Measurements from ENCODE around the gene SYNGR4. TPM values are rescaled to one million over a fixed set of nuclear protein-coding genes. Genes with fewer than 3 reads are reported as not detected.
A peak's percentile ranks its signal among the peaks of the same experiment; 100 is the strongest.

The SYNGR4 gene
- total RNA-seq, 1 experiment from 2014 or later = not detected

DNA sequence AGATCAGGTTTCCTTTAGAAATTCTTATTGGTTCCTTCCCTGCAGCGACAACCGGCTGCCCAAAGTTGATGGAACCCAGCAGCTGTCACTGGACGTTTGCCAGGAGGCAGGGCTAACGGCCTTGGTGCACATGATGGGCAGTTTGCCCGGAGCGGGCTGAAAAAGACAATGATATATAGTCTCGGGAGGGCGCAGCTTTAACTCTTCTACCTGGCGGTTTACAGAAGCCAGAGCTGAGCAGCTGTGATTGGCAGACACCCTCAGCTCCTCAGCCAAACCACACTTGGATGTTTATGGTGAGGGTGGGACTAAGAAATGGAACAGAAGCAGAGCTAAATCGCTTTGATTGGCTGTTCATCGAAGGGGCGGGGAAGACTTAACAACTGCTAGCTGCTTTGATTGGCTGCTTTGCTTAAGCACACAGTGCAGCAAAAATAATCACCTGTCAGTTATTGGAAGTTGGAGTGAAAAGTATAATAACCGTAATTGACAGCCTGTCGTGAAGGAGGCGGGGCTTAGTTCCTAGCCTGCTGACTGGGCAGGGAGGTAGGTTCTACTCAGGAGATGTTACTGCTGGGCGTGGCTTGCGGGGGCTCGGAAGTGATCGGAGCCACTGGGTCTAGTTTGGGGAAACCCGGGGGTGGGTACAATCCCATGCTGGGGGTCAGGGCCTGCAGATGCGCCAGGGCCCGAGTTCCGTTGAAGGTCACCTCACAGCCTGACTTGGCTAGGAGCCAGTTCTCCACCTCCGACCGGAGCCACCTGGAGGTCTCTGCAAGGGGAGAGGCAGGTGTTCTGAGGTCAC lies 31.3 kb upstream of the SYNGR4 start:
- ATAC-seq (peak; percentile 71), DNase-seq (ENCODE audit: low spot score) (peak; percentile 73)
- Mint-ChIP-seq H3K4me1 (peaks cover 30% of the 10 kb centered on the region), H3K27me3 (ENCODE audit: low read depth) (peaks cover 11% of the 10 kb centered on the region), H3K4me3 (peak overlapping the region; percentile 84), H3K9me3 (peaks cover 7% of the 10 kb centered on the region), H3K36me3 (no peaks in the 10 kb centered on the region), H3K27ac (peak overlapping the region; percentile 97)
- CTCF ChIA-PET = interaction anchor here (0.5 to 10.2 kb wide), 31 partner anchors 12 to 294 kb away, joined by 3 to 404 read pairs (median 6); partner anchors contain the start of genes EMP3, GRIN2D, GRWD1 and KDELR1
- POLR2A ChIA-PET = interaction anchor here (0.8 to 2.5 kb wide), 5 partner anchors 8 to 58 kb away, joined by 3 to 16 read pairs (median 6); partner anchors contain the start of genes EMP3, KDELR1, SYNGR4 and TMEM143
- TF ChIP-seq CBFB (CRISPR knock-in tag; IDR thresholded peaks at IDR 0.05; ENCODE audit: low read depth) = no peak
- TF ChIP-seq, protein P1, sequence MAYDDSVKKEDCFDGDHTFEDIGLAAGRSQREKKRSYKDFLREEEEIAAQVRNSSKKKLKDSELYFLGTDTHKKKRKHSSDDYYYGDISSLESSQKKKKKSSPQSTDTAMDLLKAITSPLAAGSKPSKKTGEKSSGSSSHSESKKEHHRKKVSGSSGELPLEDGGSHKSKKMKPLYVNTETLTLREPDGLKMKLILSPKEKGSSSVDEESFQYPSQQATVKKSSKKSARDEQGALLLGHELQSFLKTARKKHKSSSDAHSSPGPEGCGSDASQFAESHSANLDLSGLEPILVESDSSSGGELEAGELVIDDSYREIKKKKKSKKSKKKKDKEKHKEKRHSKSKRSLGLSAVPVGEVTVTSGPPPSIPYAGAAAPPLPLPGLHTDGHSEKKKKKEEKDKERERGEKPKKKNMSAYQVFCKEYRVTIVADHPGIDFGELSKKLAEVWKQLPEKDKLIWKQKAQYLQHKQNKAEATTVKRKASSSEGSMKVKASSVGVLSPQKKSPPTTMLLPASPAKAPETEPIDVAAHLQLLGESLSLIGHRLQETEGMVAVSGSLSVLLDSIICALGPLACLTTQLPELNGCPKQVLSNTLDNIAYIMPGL (CRISPR knock-in tag; IDR thresholded peaks at IDR 0.05) = no peak
- peak; percentile 25; the same call in 1 of the 2 replicates for TF ChIP-seq FOXK1 (CRISPR knock-in tag; IDR thresholded peaks at IDR 0.05)
- TF ChIP-seq, protein P2, sequence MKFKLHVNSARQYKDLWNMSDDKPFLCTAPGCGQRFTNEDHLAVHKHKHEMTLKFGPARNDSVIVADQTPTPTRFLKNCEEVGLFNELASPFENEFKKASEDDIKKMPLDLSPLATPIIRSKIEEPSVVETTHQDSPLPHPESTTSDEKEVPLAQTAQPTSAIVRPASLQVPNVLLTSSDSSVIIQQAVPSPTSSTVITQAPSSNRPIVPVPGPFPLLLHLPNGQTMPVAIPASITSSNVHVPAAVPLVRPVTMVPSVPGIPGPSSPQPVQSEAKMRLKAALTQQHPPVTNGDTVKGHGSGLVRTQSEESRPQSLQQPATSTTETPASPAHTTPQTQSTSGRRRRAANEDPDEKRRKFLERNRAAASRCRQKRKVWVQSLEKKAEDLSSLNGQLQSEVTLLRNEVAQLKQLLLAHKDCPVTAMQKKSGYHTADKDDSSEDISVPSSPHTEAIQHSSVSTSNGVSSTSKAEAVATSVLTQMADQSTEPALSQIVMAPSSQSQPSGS (CRISPR knock-in tag; IDR thresholded peaks at IDR 0.05; ENCODE audit: borderline replicate concordance, low read depth) = no peak
- no peak for TF ChIP-seq GTF2I (CRISPR knock-in tag; conservative IDR thresholded peaks at IDR 0.05)
- peak; percentile 75 for TF ChIP-seq NFYB (CRISPR knock-in tag; conservative IDR thresholded peaks at IDR 0.05; ENCODE audit: low read depth)
- TF ChIP-seq, protein P3, sequence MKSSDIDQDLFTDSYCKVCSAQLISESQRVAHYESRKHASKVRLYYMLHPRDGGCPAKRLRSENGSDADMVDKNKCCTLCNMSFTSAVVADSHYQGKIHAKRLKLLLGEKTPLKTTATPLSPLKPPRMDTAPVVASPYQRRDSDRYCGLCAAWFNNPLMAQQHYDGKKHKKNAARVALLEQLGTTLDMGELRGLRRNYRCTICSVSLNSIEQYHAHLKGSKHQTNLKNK (CRISPR knock-in tag; IDR thresholded peaks at IDR 0.05) = no peak
- TF ChIP-seq SP1 (CRISPR knock-in tag; conservative IDR thresholded peaks at IDR 0.05) = peak; percentile 61
- no peak for TF ChIP-seq E2F1 (CRISPR knock-in tag; IDR thresholded peaks at IDR 0.05)

- Mint-ChIP-seq H3K4me3 (peak overlapping the region; percentile 84), H3K9me3 (peaks cover 4% of the 10 kb centered on the region), H3K27me3 (ENCODE audit: low read depth) (peaks cover 10% of the 10 kb centered on the region), H3K27ac (peak overlapping the region; percentile 97), H3K36me3 (no peaks in the 10 kb centered on the region), H3K4me1 (peaks cover 30% of the 10 kb centered on the region)
- CTCF ChIA-PET = interaction anchor here (0.6 to 10.2 kb wide), 54 partner anchors 12 to 887 kb away, joined by 3 to 404 read pairs (median 5); partner anchors contain the start of genes CARD8, EMP3, GRIN2D and GRWD1
- POLR2A ChIA-PET = interaction anchor here (0.7 to 2.5 kb wide), 8 partner anchors 8 to 290 kb away, joined by 3 to 16 read pairs (median 4); partner anchors contain the start of genes EMP3, SYNGR4 and TMEM143
- peak; percentile 74 for ATAC-seq
- DNase-seq (ENCODE audit: low spot score) = peak; percentile 92
- TF ChIP-seq CTCF (IDR thresholded peaks at IDR 0.05) (peak; percentile 29; the same call in 1 of the 2 replicates), RELA (CRISPR knock-in tag; IDR thresholded peaks at IDR 0.05; ENCODE audit: borderline replicate concordance) (peak; percentile 29; the same call in 1 of the 2 replicates), ZNF232 (CRISPR knock-in tag; IDR thresholded peaks at IDR 0.05) (no peak), FOXK1 (CRISPR knock-in tag; IDR thresholded peaks at IDR 0.05) (peak; percentile 56; the same call in 1 of the 2 replicates), ZSCAN18 (CRISPR knock-in tag; IDR thresholded peaks at IDR 0.05) (no peak)
- TF ChIP-seq, protein P4, sequence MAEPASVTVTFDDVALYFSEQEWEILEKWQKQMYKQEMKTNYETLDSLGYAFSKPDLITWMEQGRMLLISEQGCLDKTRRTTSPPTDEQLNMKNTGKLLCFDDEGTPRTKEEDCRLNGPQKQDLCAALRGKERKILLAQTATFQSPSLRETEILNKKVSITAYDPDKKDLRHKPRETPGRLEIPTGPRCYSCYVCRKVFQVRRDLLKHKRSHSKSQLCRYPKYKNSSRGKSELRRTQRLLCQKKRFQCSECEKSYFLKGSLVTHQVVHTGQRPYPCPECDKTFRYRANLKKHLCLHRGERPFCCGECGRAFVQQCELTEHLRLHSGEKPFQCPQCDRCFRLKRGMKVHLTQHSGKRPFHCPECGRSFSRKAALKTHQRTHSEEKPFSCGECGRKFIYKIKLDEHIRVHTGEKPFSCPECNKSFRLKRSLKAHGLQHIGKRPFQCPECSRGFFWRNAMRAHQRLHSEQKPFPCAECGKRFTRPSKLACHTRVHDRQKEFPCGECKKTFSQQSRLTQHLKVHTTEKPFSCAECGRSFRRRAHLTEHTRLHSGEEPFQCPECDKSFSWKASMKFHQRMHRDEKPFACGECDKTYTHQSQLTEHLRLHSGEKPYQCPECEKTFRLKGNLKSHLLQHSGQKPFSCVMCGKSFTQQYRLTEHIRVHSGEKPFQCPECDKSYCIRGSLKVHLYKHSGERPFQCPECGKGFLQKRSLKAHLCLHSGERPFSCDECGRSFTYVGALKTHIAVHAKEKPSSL (CRISPR knock-in tag; conservative IDR thresholded peaks at IDR 0.05) = no peak
- TF ChIP-seq, protein P5, sequence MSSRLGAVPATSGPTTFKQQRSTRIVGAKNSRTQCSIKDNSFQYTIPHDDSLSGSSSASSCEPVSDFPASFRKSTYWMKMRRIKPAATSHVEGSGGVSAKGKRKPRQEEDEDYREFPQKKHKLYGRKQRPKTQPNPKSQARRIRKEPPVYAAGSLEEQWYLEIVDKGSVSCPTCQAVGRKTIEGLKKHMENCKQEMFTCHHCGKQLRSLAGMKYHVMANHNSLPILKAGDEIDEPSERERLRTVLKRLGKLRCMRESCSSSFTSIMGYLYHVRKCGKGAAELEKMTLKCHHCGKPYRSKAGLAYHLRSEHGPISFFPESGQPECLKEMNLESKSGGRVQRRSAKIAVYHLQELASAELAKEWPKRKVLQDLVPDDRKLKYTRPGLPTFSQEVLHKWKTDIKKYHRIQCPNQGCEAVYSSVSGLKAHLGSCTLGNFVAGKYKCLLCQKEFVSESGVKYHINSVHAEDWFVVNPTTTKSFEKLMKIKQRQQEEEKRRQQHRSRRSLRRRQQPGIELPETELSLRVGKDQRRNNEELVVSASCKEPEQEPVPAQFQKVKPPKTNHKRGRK (CRISPR knock-in tag; IDR thresholded peaks at IDR 0.05; ENCODE audit: borderline replicate concordance) = peak; percentile 100
- TF ChIP-seq, protein P6, sequence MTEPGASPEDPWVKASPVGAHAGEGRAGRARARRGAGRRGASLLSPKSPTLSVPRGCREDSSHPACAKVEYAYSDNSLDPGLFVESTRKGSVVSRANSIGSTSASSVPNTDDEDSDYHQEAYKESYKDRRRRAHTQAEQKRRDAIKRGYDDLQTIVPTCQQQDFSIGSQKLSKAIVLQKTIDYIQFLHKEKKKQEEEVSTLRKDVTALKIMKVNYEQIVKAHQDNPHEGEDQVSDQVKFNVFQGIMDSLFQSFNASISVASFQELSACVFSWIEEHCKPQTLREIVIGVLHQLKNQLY (CRISPR knock-in tag; IDR thresholded peaks at IDR 0.05) = no peak
These were observed 30.4 kb upstream of the SYNGR4 start for GRCh38 chr19:48333467-48334384.

Data from WTC11 (cell line).